PC-3 (cell line): ENCODE results near the gene CFLAR. TPM values are rescaled to one million over a fixed set of nuclear protein-coding genes. Genes with fewer than 3 reads are reported as not detected.
A peak's percentile ranks its signal among the peaks of the same experiment; 100 is the strongest.

ENCODE experiments used
- ATAC-seq: fragments of 200-7000 bp; cut with Tn5 transposase; 2 replicates; pipeline ENCODE4 v1.9.1; 2020; ENCODE audit warnings: mild to moderate bottlenecking, moderate library complexity
- Bru-seq: library from RNA; stranded (reverse); fragments of 400-500 nt; gene quantifications from one replicate; lab custom pipeline; 2021; lab: Mats Ljungman, UMichigan
- BruChase-seq, 2 experiments: library from RNA; stranded (reverse); fragments of 400-500 nt; gene quantifications; one replicate each; lab custom pipeline; 2021; lab: Mats Ljungman, UMichigan
- BruUV-seq: library from RNA; stranded (reverse); fragments of 400-500 nt; replicated peaks from 2 replicates; lab custom pipeline; 2021; lab: Mats Ljungman, UMichigan
- CTCF ChIA-PET: fragments of 300-600 bp; sonication (Branson Sonifier 250); formaldehyde crosslinking; loops from one replicate; lab custom pipeline; 2022; ENCODE audit warnings: antibody characterized with exemption; lab: Charles Lee
- POLR2A ChIA-PET: fragments of 300-600 bp; sonication (Branson Sonifier 250); formaldehyde crosslinking; loops from one replicate; lab custom pipeline; 2022; ENCODE audit warnings: antibody characterized with exemption; ENCODE audit not compliant: unreplicated experiment; lab: Charles Lee
- DNase-seq: peaks from one replicate; pipeline ENCODE4 v3.0.0-alpha.2; 2015
- H2AFZ ChIP-seq: fragments of 300-600 bp; sonication (generic); 2 replicates; pipeline ENCODE4 v1.6.0; 2016; ENCODE audit warnings: antibody characterized with exemption, low read length
- H3F3A ChIP-seq: fragments of 300-600 bp; sonication (generic); one replicate; pipeline ENCODE4 v1.6.0; 2017; ENCODE audit warnings: antibody characterized with exemption, low read length, control low read depth, mild to moderate bottlenecking; ENCODE audit not compliant: unreplicated experiment
- H3K27ac ChIP-seq: fragments of 300-600 bp; sonication (generic); 2 replicates; pipeline ENCODE4 v1.5.1; 2016; ENCODE audit warnings: mild to moderate bottlenecking, low read length
- H3K27me3 ChIP-seq: fragments of 300-600 bp; sonication (generic); 2 replicates; pipeline ENCODE4 v1.6.1; 2016; ENCODE audit warnings: low read length, mixed read lengths
- H3K36me3 ChIP-seq: fragments of 300-600 bp; sonication (generic); 2 replicates; pipeline ENCODE4 v1.6.1; 2016; ENCODE audit warnings: low read depth, mixed run types, low read length, mixed read lengths
- H3K4me1 ChIP-seq: fragments of 300-600 bp; sonication (generic); 2 replicates; pipeline ENCODE4 v1.5.1; 2016; ENCODE audit warnings: low read length; ENCODE audit not compliant: insufficient read depth
- H3K4me2 ChIP-seq: fragments of 300-600 bp; sonication (generic); 2 replicates; pipeline ENCODE4 v1.6.0; 2016; ENCODE audit warnings: low read length
- H3K4me3 ChIP-seq: fragments of 300-600 bp; sonication (generic); 2 replicates; pipeline ENCODE4 v1.5.1; 2016; ENCODE audit warnings: mild to moderate bottlenecking, low read length, mixed read lengths
- H3K79me2 ChIP-seq: fragments of 300-600 bp; sonication (generic); 2 replicates; pipeline ENCODE4 v1.6.1; 2017; ENCODE audit warnings: low read length, mixed read lengths
- H3K9ac ChIP-seq: fragments of 300-600 bp; sonication (generic); 2 replicates; pipeline ENCODE4 v1.6.0; 2016; ENCODE audit warnings: mild to moderate bottlenecking, low read length
- H3K9me2 ChIP-seq: fragments of 300-600 bp; sonication (generic); replicated peaks from 2 replicates; pipeline ENCODE4 v1.6.1; 2016; ENCODE audit warnings: mixed run types, low read length, mixed read lengths
- H3K9me3 ChIP-seq: fragments of 300-600 bp; sonication (generic); 2 replicates; pipeline ENCODE4 v1.6.1; 2016; ENCODE audit warnings: low read length, mixed read lengths
- H4K20me1 ChIP-seq: fragments of 300-600 bp; sonication (generic); 2 replicates; pipeline ENCODE4 v1.6.1; 2016; ENCODE audit warnings: low read length, mixed read lengths
- EZH2 ChIP-seq: fragments of 300-600 bp; sonication (generic); IDR thresholded peaks from one replicate; pipeline ENCODE4 v1.6.1; 2017; ENCODE audit warnings: antibody characterized with exemption, mild to moderate bottlenecking, low read length; ENCODE audit not compliant: unreplicated experiment
- EZH2phosphoT487 ChIP-seq: fragments of 300-600 bp; sonication (generic); IDR thresholded peaks from 2 replicates; pipeline ENCODE4 v1.6.1; 2018; ENCODE audit warnings: mild to moderate bottlenecking, antibody characterized with exemption, low read length, borderline replicate concordance
- intact Hi-C: fragments of 100-400 bp; cut with micrococcal nuclease; formaldehyde crosslinking; loops from 2 replicates; pipeline ENCODE4 v1.9.0; 2023
- long read RNA-seq: library from polyadenylated mRNA; unstranded; transcript quantifications from one replicate; pipeline ENCODE4 v2.0.0, GENCODE V29; 2021; ENCODE audit not compliant: unreplicated experiment
- total RNA-seq: library from RNA; depleted of rRNA; stranded (reverse); fragments of >200 nt; gene quantifications from 2 replicates; pipeline ENCODE4 v1.2.3, GENCODE V29; 2014; rRNA removed
- TF ChIP-seq, protein P1 (sequence below): fragments of 300-600 bp; sonication (generic); conservative IDR thresholded peaks from 2 replicates; pipeline ENCODE4 v1.5.1; 2017; ENCODE audit warnings: antibody characterized with exemption, low read depth, mild to moderate bottlenecking, low read length

CFLAR gene
- 32.1 and 33.5 TPM in 2 replicates for total RNA-seq
- Bru-seq, nascent RNA = percentile 81 among the genes with signal in this experiment
- percentile 82 among the genes with signal in this experiment for BruChase-seq, experiment 1, labeled RNA remaining after a 6-hour chase
- BruChase-seq, experiment 2, labeled RNA remaining after a 2-hour chase = percentile 85 among the genes with signal in this experiment
- long read RNA-seq, full-length matches to known transcripts = 17 of 42 reads
- long read RNA-seq, partial matches to known transcripts = 7 of 42 reads
- long read RNA-seq, other reads (novel, unspliced or antisense) = 18 of 42 reads

DNA sequence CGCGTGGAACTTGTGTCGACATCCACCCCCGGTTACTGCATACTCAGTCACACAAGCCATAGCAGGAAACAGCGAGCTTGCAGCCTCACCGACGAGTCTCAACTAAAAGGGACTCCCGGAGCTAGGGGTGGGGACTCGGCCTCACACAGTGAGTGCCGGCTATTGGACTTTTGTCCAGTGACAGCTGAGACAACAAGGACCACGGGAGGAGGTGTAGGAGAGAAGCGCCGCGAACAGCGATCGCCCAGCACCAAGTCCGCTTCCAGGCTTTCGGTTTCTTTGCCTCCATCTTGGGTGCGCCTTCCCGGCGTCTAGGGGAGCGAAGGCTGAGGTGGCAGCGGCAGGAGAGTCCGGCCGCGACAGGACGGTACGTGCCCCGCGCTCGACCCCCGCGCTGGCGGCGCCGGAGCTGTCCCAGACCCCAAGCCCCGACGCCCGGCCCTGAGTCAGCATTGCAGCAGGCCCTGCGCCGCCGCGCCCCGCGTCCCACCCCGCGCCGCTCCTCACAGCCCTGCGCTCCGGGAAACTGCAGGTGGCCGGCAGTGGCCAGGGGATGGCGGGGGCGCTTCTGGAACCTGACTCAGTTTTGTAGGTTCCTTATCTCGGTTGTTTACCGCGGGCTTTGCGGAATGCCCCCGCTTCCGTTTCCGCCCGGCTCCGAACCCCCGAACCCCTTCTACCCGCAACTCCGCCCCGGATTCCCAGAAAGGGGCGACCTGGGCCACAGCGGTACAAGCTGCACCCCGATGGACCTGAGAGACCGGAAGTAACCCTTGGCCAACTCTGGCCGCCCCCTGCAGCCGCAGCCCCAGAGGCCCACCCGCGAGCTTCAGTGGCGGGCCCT lies at the start of gene CFLAR:
Gene CFLAR, plus strand, starts transcription at position 50 of the 844 bp plus-strand sequence. CDS start 13,702 bp downstream, outside the sequence.
- H3K27ac ChIP-seq = peak within 1 kb of the TSS; percentile 96
- H3K4me1 ChIP-seq = peaks cover 17% of the 10 kb centered on the region
- peak within 1 kb of the TSS; percentile 75 for H3K4me3 ChIP-seq
- POLR2A ChIA-PET = interaction anchor here (0.8 to 1.0 kb wide), 2 partner anchors 35 to 46 kb away, joined by 6 to 9 read pairs; no protein-coding TSS in a partner anchor
- peak within 1 kb of the TSS; percentile 95 for H3K9ac ChIP-seq
- H2AFZ ChIP-seq = peak within 1 kb of the TSS; percentile 76
- no peaks in the 10 kb centered on the region for H3K9me2 ChIP-seq
- CTCF ChIA-PET = no interaction called here
- BruUV-seq = no TSS peak
- TF ChIP-seq, protein P1, sequence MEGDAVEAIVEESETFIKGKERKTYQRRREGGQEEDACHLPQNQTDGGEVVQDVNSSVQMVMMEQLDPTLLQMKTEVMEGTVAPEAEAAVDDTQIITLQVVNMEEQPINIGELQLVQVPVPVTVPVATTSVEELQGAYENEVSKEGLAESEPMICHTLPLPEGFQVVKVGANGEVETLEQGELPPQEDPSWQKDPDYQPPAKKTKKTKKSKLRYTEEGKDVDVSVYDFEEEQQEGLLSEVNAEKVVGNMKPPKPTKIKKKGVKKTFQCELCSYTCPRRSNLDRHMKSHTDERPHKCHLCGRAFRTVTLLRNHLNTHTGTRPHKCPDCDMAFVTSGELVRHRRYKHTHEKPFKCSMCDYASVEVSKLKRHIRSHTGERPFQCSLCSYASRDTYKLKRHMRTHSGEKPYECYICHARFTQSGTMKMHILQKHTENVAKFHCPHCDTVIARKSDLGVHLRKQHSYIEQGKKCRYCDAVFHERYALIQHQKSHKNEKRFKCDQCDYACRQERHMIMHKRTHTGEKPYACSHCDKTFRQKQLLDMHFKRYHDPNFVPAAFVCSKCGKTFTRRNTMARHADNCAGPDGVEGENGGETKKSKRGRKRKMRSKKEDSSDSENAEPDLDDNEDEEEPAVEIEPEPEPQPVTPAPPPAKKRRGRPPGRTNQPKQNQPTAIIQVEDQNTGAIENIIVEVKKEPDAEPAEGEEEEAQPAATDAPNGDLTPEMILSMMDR = no peak
- TF ChIP-seq EZH2phosphoT487 (no peak), EZH2 (no peak)
- peak within 1 kb of the TSS; percentile 86 for H3K4me2 ChIP-seq
- no peaks in the 10 kb centered on the region for H3K9me3 ChIP-seq
- peaks cover 6% of the 10 kb centered on the region for H3F3A ChIP-seq
- no peaks in the 10 kb centered on the region for H4K20me1 ChIP-seq
- peak; percentile 44 for ATAC-seq
- H3K27me3 ChIP-seq = no peaks in the 10 kb centered on the region
- peaks cover 56% of the 10 kb centered on the region for H3K79me2 ChIP-seq
- DNase-seq = peak; percentile 63
- no peaks in the 10 kb centered on the region for H3K36me3 ChIP-seq
- intact Hi-C loops = loop anchor here (5.0 kb wide), 2 partner anchors 61 to 116 kb away; no protein-coding TSS in a partner anchor

DNA sequence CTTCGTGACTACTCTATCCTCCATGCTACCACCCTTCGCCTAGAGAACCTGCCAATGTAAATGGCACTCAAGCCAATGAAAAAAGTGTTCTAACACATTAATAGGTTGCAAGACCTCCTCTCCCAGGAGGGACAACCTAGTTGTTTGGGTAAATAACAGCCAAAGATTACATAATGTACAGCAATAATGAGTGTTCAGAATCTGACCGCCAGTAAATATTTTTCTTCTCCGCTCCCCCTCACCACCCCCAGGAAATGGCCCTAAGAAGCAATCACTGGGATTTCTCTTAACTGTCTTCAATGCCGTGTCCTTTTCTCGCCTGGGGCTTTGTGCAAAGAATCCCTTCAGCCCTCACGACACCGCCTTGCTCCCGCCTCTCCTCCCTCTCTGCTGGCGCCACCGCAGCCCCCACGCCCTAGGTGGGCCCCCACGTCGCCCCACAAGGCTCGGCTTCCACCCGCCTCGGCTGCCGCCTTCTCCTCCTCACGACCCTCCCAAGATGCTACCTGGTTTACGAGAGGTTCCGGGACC lies 45.0 kb upstream of the CFLAR start:
- Histone ChIP-seq H3F3A (peaks cover 5% of the 10 kb centered on the region), H3K79me2 (peaks cover 92% of the 10 kb centered on the region), H3K27me3 (no peaks in the 10 kb centered on the region), H3K9me2 (no peaks in the 10 kb centered on the region), H3K9ac (peak overlapping the region; percentile 95), H2AFZ (peak overlapping the region; percentile 95), H3K4me1 (peaks cover 24% of the 10 kb centered on the region), H3K27ac (peak overlapping the region; percentile 84; the same call in 1 of the 2 replicates), H3K9me3 (no peaks in the 10 kb centered on the region), H4K20me1 (no peaks in the 10 kb centered on the region), H3K36me3 (no peaks in the 10 kb centered on the region), H3K4me2 (peak overlapping the region; percentile 93), H3K4me3 (peak overlapping the region; percentile 81)
- ChIA-PET POLR2A (interaction anchor here (0.6 to 1.3 kb wide), 2 partner anchors 37 to 45 kb away, joined by 4 to 6 read pairs; partner anchors contain the start of gene CFLAR), CTCF (no interaction called here)
- intact Hi-C loops = loop anchor here (1.0 to 5.0 kb wide), 5 partner anchors 46 to 161 kb away; partner anchors contain the start of gene ORC2
- TF ChIP-seq EZH2 (no peak), EZH2phosphoT487 (no peak)
- TF ChIP-seq, protein P1 = no peak
- TSS peak; percentile 47 for BruUV-seq
- ATAC-seq (peak; percentile 14), DNase-seq (peak; percentile 55)
